ENCODE results near the gene SOS2. TPM values are rescaled to one million over a fixed set of nuclear protein-coding genes. Genes with fewer than 3 reads are reported as not detected.
A peak's percentile ranks its signal among the peaks of the same experiment; 100 is the strongest.

SOS2 gene
- total and polyA plus RNA-seq, 2 donors (not counting 1 experiment from before 2014, with no cell fraction given), result 9.6 to 51.0 TPM

DNA sequence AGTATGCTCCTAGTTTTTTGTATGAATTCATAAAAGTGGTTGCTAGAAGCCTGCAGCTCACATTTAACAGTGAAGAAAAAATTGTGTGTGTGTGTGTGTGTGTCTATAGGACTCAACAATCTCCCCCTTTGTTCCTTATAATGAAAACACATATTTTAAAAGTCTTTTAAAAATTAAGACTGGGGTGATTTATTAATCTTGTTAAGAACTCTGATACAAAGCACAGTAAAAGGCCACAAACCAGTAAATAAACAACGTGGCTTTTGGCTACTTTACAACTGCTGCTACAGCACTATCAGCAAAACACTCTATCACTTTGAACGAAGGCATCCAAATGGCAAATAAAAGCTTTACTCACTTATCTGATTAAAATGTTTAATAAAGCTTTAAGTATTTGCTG lies 114.4 kb downstream of the SOS2 start:
- peaks cover 6 to 35% of the 10 kb centered on the region in 2 experiments for H3K36me3 ChIP-seq (replicated peaks in 1 of 2; ENCODE audit: control extremely low read depth in 1 of 2, control insufficient read depth in 1 of 2, extremely low read depth in 1 of 2, insufficient read depth in 2 of 2, low read length in 1 of 2)
- H3K9ac ChIP-seq (ENCODE audit: low read length), result peak overlapping the region; percentile 80

More for the DNA sequence above, 114.4 kb downstream of the SOS2 start:
- Mint-ChIP-seq H3K4me3 (peak overlapping the region; percentile 98), H3K4me1 (peaks cover 40% of the 10 kb centered on the region), H3K27ac (peak overlapping the region; percentile 98), H3K9me3 (ENCODE audit: insufficient read depth) (no peaks in the 10 kb centered on the region), H3K27me3 (no peaks in the 10 kb centered on the region)
- Histone ChIP-seq H3K79me2 (ENCODE audit: control insufficient read depth, insufficient read depth, low read length) (peaks cover 25% of the 10 kb centered on the region), H3K9me3 (ENCODE audit: control extremely low read depth in 1 of 3, control insufficient read depth in 2 of 3, insufficient read depth in 1 of 3, low read length in 2 of 3) (no peaks in the 10 kb centered on the region), H3K27ac (ENCODE audit: low read length in 2 of 2) (peak overlapping the region; percentile 92 to 99), H3K27me3 (replicated peaks in 1 of 4; ENCODE audit: control extremely low read depth in 1 of 4, control insufficient read depth in 3 of 4, insufficient read depth in 4 of 4, low read length in 3 of 4) (no peaks in the 10 kb centered on the region), H3K4me1 (ENCODE audit: control insufficient read depth in 2 of 2, insufficient read depth in 2 of 2, low read length in 2 of 2) (peaks cover 39 to 40% of the 10 kb centered on the region in 2 donors), H2AFZ (ENCODE audit: insufficient read depth, low read depth, low read length, poor library complexity, severe bottlenecking) (peak overlapping the region; percentile 86), H3K4me2 (replicated peaks; ENCODE audit: low read depth, low read length, poor library complexity, severe bottlenecking) (peak overlapping the region; percentile 75), H3K4me3 (ENCODE audit: control extremely low read depth in 1 of 5, extremely low read depth in 1 of 5, insufficient read depth in 1 of 5, low read depth in 2 of 5, low read length in 4 of 5) (peak overlapping the region; percentile 50 to 92 (median 72)), H4K20me1 (ENCODE audit: control insufficient read depth, insufficient read depth, low read length, poor library complexity, severe bottlenecking) (no peaks in the 10 kb centered on the region)
- ATAC-seq (ENCODE audit: low read depth) (no peak), DNase-seq (no peak)
- TF ChIP-seq EZH2 (IDR thresholded peaks at IDR 0.05; ENCODE audit: borderline replicate concordance, insufficient read depth, low read depth, low read length, poor library complexity, severe bottlenecking), result no peak
- no peak for TF ChIP-seq CTCF (IDR thresholded peaks at IDR 0.05)
- CTCF ChIA-PET, result interaction anchor here (1.0 to 7.3 kb wide), 6 partner anchors 12 to 520 kb away, joined by 4 to 52 read pairs (median 8); partner anchors contain the start of gene NEMF
- POLR2A ChIA-PET, result interaction anchor here (0.6 to 1.4 kb wide), 10 partner anchors 55 to 526 kb away, joined by 4 to 11 read pairs (median 6); partner anchors contain the start of genes MGAT2, NEMF and RPL36AL
- WGBS (ENCODE audit: insufficient coverage), result no CpG with 5 or more reads among the region's 2 CpGs
- intact Hi-C loops (cut with micrococcal nuclease), result loop anchor here (1.0 to 5.0 kb wide), 9 partner anchors 114 to 520 kb away; partner anchors contain the start of genes DMAC2L, KLHDC2, L2HGDH and LRR1
